IMR-90 (cell line): ENCODE data around the gene CELSR2.

Experiments used
- CEBPB ChIP-seq: IDR thresholded peaks from 2 replicates; pipeline ENCODE4 v1.6.1; 2012; ENCODE audit warnings: low read depth, low read length, improper control_type of control experiment
- CHD1 ChIP-seq: IDR thresholded peaks from 2 replicates; pipeline ENCODE4 v1.6.1; 2012; ENCODE audit warnings: low read depth, low read length, improper control_type of control experiment
- MAZ ChIP-seq: IDR thresholded peaks from 2 replicates; pipeline ENCODE4 v1.6.1; 2012; ENCODE audit warnings: low read depth, mild to moderate bottlenecking, low read length, improper control_type of control experiment, moderate library complexity, borderline replicate concordance
- MXI1 ChIP-seq: IDR thresholded peaks from 2 replicates; pipeline ENCODE4 v1.6.1; 2012; ENCODE audit warnings: low read depth, mild to moderate bottlenecking, low read length, moderate library complexity, borderline replicate concordance
- POLR2A ChIP-seq: IDR thresholded peaks from 2 replicates; pipeline ENCODE4 v1.6.1; 2012; ENCODE audit warnings: mild to moderate bottlenecking, low read depth, low read length
- RAD21 ChIP-seq: IDR thresholded peaks from 2 replicates; pipeline ENCODE4 v1.6.1; 2012; ENCODE audit warnings: low read length, improper control_type of control experiment
- RCOR1 ChIP-seq: IDR thresholded peaks from 2 replicates; pipeline ENCODE4 v1.6.1; 2012; ENCODE audit warnings: mild to moderate bottlenecking, low read length, improper control_type of control experiment; ENCODE audit not compliant: insufficient replicate concordance
- RFX5 ChIP-seq: IDR thresholded peaks from 2 replicates; pipeline ENCODE4 v1.8.0; 2012; ENCODE audit warnings: low read depth, mild to moderate bottlenecking, low read length, moderate library complexity
- SMC3 ChIP-seq: fragments of 150-350 bp; IDR thresholded peaks from 2 replicates; pipeline ENCODE4 v1.6.1; 2016; ENCODE audit warnings: low read depth, mild to moderate bottlenecking, antibody characterized with exemption, low read length, moderate library complexity
- TF ChIP-seq, protein P1 (sequence below): conservative IDR thresholded peaks from 2 replicates; pipeline ENCODE4 v1.5.1; 2012; ENCODE audit warnings: mild to moderate bottlenecking, low read depth, low read length, improper control_type of control experiment
- TF ChIP-seq, protein P2 (sequence below): fragments of 150-350 bp; IDR thresholded peaks from 2 replicates; pipeline ENCODE4 v1.6.1; 2017; ENCODE audit warnings: mild to moderate bottlenecking, antibody characterized with exemption, low read length, low read depth
- TF ChIP-seq, protein P3 (sequence below): fragments of 150-350 bp; IDR thresholded peaks from 2 replicates; pipeline ENCODE4 v1.6.1; 2016; ENCODE audit warnings: low read depth, mild to moderate bottlenecking, low read length, moderate library complexity, borderline replicate concordance

DNA sequence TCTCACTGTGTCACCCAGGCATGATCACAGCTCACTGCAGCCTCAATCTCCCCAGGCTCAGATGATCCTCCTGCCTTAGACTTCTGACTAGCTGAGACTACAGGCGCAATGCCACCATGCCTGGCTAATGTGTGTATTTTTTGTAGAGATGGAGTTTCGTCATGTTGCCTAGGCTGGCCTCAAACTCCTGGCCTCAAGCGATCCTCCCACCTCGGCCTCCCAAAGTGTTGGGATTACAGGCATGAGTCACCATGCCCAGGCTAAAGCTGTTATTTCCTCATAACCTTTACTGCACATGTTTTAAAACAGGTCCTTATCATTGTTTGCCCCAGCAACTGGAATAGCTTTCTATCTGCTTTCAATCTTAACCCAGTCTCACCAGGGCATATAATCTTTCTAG is 32.7 kb upstream of the CELSR2 start:
- TF ChIP-seq, protein P1, sequence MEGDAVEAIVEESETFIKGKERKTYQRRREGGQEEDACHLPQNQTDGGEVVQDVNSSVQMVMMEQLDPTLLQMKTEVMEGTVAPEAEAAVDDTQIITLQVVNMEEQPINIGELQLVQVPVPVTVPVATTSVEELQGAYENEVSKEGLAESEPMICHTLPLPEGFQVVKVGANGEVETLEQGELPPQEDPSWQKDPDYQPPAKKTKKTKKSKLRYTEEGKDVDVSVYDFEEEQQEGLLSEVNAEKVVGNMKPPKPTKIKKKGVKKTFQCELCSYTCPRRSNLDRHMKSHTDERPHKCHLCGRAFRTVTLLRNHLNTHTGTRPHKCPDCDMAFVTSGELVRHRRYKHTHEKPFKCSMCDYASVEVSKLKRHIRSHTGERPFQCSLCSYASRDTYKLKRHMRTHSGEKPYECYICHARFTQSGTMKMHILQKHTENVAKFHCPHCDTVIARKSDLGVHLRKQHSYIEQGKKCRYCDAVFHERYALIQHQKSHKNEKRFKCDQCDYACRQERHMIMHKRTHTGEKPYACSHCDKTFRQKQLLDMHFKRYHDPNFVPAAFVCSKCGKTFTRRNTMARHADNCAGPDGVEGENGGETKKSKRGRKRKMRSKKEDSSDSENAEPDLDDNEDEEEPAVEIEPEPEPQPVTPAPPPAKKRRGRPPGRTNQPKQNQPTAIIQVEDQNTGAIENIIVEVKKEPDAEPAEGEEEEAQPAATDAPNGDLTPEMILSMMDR: no peak
- TF ChIP-seq, protein P2, sequence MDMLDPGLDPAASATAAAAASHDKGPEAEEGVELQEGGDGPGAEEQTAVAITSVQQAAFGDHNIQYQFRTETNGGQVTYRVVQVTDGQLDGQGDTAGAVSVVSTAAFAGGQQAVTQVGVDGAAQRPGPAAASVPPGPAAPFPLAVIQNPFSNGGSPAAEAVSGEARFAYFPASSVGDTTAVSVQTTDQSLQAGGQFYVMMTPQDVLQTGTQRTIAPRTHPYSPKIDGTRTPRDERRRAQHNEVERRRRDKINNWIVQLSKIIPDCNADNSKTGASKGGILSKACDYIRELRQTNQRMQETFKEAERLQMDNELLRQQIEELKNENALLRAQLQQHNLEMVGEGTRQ: no peak
- TF ChIP-seq RFX5 (no peak), MXI1 (no peak), MAZ (no peak), RCOR1 (no peak), POLR2A (no peak), CEBPB (no peak), SMC3 (no peak), CHD1 (no peak), RAD21 (no peak)
- TF ChIP-seq, protein P3, sequence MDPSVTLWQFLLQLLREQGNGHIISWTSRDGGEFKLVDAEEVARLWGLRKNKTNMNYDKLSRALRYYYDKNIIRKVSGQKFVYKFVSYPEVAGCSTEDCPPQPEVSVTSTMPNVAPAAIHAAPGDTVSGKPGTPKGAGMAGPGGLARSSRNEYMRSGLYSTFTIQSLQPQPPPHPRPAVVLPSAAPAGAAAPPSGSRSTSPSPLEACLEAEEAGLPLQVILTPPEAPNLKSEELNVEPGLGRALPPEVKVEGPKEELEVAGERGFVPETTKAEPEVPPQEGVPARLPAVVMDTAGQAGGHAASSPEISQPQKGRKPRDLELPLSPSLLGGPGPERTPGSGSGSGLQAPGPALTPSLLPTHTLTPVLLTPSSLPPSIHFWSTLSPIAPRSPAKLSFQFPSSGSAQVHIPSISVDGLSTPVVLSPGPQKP: no peak
